C4-2B (cell line): ENCODE measurements around the gene CD3E.

Experiments used
- ZFX ChIP-seq: fragments of 450-650 bp; IDR thresholded peaks from 2 replicates; pipeline ENCODE4 v1.6.1; 2017
- TF ChIP-seq, protein P1 (sequence below): fragments of 450-650 bp; conservative IDR thresholded peaks from 2 replicates; pipeline ENCODE4 v1.5.1; 2017; ENCODE audit warnings: mild to moderate bottlenecking

DNA sequence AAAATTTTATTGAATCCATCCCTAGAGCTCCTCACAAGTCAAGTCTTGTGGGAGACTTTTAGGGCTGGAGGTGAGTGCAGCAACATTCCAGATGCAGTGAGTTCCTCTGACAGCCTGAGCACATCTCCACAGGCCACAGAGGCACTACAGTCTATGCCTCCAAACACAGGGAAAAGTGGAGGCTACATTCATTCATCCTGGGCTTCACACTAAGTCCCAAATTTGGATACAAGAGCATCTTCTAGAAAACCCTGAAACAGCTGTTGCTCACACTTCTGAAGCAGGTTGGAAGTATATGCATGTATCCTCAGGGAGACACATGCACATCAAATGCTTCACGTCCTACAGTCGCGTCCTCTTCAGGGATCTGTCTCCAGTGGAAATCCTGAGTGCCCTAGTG lies 36.7 kb downstream of the CD3E start:
- TF ChIP-seq, protein P1, sequence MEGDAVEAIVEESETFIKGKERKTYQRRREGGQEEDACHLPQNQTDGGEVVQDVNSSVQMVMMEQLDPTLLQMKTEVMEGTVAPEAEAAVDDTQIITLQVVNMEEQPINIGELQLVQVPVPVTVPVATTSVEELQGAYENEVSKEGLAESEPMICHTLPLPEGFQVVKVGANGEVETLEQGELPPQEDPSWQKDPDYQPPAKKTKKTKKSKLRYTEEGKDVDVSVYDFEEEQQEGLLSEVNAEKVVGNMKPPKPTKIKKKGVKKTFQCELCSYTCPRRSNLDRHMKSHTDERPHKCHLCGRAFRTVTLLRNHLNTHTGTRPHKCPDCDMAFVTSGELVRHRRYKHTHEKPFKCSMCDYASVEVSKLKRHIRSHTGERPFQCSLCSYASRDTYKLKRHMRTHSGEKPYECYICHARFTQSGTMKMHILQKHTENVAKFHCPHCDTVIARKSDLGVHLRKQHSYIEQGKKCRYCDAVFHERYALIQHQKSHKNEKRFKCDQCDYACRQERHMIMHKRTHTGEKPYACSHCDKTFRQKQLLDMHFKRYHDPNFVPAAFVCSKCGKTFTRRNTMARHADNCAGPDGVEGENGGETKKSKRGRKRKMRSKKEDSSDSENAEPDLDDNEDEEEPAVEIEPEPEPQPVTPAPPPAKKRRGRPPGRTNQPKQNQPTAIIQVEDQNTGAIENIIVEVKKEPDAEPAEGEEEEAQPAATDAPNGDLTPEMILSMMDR: no peak
- no peak for TF ChIP-seq ZFX
